Measurements from ENCODE around the gene NTHL1. TPM values are rescaled to one million over a fixed set of nuclear protein-coding genes. Genes with fewer than 3 reads are reported as not detected.

NTHL1 gene
- total RNA-seq, 1 donor from 2014 or later = 12.6 TPM

GRCh38 chr16:1992704-1993317, 54.8 kb downstream of the NTHL1 start:
- no peak for TF ChIP-seq CTCF (IDR thresholded peaks at IDR 0.05)
- peaks cover 5% of the 10 kb centered on the region for H3K36me3 Mint-ChIP-seq (ENCODE audit: low read depth)
- peaks cover 14% of the 10 kb centered on the region for H3K27me3 Mint-ChIP-seq (ENCODE audit: low read depth)
- no peak overlapping the region for H3K4me3 Mint-ChIP-seq (ENCODE audit: unreplicated experiment)
- peaks cover 5% of the 10 kb centered on the region for H3K4me1 Mint-ChIP-seq (ENCODE audit: low read depth)
- H3K27ac Mint-ChIP-seq (ENCODE audit: unreplicated experiment) = no peak overlapping the region
- no peak for DNase-seq (ENCODE audit: low spot score)
- no peaks in the 10 kb centered on the region for H3K9me3 Mint-ChIP-seq (ENCODE audit: low read depth)

- H3K4me1 Mint-ChIP-seq (ENCODE audit: low read depth) = peaks cover 5% of the 10 kb centered on the region
- H3K9me3 Mint-ChIP-seq (ENCODE audit: low read depth) = no peaks in the 10 kb centered on the region
- peak overlapping the region; percentile 36 for H3K4me3 Mint-ChIP-seq (ENCODE audit: unreplicated experiment)
- DNase-seq (ENCODE audit: low spot score) = no peak
- no peak overlapping the region for H3K27ac Mint-ChIP-seq (ENCODE audit: unreplicated experiment)
- H3K27me3 Mint-ChIP-seq (ENCODE audit: low read depth) = peaks cover 14% of the 10 kb centered on the region
- peaks cover 2% of the 10 kb centered on the region for H3K36me3 Mint-ChIP-seq (ENCODE audit: low read depth)
- no peak for TF ChIP-seq CTCF (IDR thresholded peaks at IDR 0.05)
These were observed 55.5 kb downstream of the NTHL1 start for GRCh38 chr16:1991948-1992703.

- TF ChIP-seq CTCF (IDR thresholded peaks at IDR 0.05) = no peak
- Mint-ChIP-seq H3K36me3 (ENCODE audit: low read depth) (peaks cover 3% of the 10 kb centered on the region), H3K9me3 (ENCODE audit: low read depth) (no peaks in the 10 kb centered on the region), H3K27me3 (ENCODE audit: low read depth) (peaks cover 14% of the 10 kb centered on the region), H3K4me1 (ENCODE audit: low read depth) (peaks cover 5% of the 10 kb centered on the region), H3K27ac (ENCODE audit: unreplicated experiment) (no peak overlapping the region), H3K4me3 (ENCODE audit: unreplicated experiment) (no peak overlapping the region)
- no peak for DNase-seq (ENCODE audit: low spot score)
These were observed 56.1 kb downstream of the NTHL1 start for GRCh38 chr16:1991588-1991947.

- H3K9me3 Mint-ChIP-seq (ENCODE audit: low read depth) = no peaks in the 10 kb centered on the region
- H3K27ac Mint-ChIP-seq (ENCODE audit: unreplicated experiment) = no peak overlapping the region
- DNase-seq (ENCODE audit: low spot score) = no peak
- no peak for TF ChIP-seq CTCF (IDR thresholded peaks at IDR 0.05)
- peaks cover 14% of the 10 kb centered on the region for H3K27me3 Mint-ChIP-seq (ENCODE audit: low read depth)
- peaks cover 5% of the 10 kb centered on the region for H3K4me1 Mint-ChIP-seq (ENCODE audit: low read depth)
- peaks cover 4% of the 10 kb centered on the region for H3K36me3 Mint-ChIP-seq (ENCODE audit: low read depth)
- no peak overlapping the region for H3K4me3 Mint-ChIP-seq (ENCODE audit: unreplicated experiment)
These were observed 56.5 kb downstream of the NTHL1 start for GRCh38 chr16:1991135-1991551.

- peak overlapping the region; percentile 6 for H3K4me3 Mint-ChIP-seq (ENCODE audit: unreplicated experiment)
- peaks cover 5% of the 10 kb centered on the region for H3K4me1 Mint-ChIP-seq (ENCODE audit: low read depth)
- TF ChIP-seq CTCF (IDR thresholded peaks at IDR 0.05) = no peak
- H3K9me3 Mint-ChIP-seq (ENCODE audit: low read depth) = no peaks in the 10 kb centered on the region
- no peak overlapping the region for H3K27ac Mint-ChIP-seq (ENCODE audit: unreplicated experiment)
- no peak for DNase-seq (ENCODE audit: low spot score)
- H3K36me3 Mint-ChIP-seq (ENCODE audit: low read depth) = peaks cover 4% of the 10 kb centered on the region
- peaks cover 14% of the 10 kb centered on the region for H3K27me3 Mint-ChIP-seq (ENCODE audit: low read depth)
These were observed 57.1 kb downstream of the NTHL1 start for GRCh38 chr16:1990351-1991134.

Data from chondrocyte (in vitro differentiated cells).